ENCODE data around the gene NUDT19. TPM values are rescaled to one million over a fixed set of nuclear protein-coding genes. Genes with fewer than 3 reads are reported as not detected.
"Not testable (repeated sequence)": the region's sequence is repeated elsewhere in the genome, so short reads cannot be mapped to it uniquely, and the experiment has no call there.

The NUDT19 gene
- total RNA-seq, 3 donors from 2014 or later (not counting 1 experiment from before 2014, with no cell fraction given), result 6.4 to 9.6 (median 8.2) TPM

DNA sequence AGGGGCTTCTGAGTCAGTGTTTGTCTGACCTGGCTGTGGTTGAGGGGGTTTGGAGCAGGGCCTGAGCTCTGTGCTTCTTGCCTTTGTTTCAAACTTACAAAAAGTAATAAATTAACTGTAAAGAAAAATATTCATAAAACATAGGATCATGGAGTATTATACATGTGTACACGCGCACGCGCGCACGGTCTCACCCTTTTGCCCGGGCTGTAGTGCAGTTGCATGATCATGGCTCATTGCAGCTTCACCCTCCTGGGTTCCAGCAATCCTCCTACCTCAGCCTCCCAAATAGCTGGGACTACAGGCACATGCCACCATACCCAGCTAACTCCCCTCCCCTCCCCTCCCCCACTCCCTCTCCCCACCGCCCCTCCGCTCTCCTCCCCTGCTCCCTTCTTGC lies 51.4 kb downstream of the NUDT19 start:
- TF ChIP-seq, protein P1, sequence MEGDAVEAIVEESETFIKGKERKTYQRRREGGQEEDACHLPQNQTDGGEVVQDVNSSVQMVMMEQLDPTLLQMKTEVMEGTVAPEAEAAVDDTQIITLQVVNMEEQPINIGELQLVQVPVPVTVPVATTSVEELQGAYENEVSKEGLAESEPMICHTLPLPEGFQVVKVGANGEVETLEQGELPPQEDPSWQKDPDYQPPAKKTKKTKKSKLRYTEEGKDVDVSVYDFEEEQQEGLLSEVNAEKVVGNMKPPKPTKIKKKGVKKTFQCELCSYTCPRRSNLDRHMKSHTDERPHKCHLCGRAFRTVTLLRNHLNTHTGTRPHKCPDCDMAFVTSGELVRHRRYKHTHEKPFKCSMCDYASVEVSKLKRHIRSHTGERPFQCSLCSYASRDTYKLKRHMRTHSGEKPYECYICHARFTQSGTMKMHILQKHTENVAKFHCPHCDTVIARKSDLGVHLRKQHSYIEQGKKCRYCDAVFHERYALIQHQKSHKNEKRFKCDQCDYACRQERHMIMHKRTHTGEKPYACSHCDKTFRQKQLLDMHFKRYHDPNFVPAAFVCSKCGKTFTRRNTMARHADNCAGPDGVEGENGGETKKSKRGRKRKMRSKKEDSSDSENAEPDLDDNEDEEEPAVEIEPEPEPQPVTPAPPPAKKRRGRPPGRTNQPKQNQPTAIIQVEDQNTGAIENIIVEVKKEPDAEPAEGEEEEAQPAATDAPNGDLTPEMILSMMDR (IDR thresholded peaks at IDR 0.05), result no peak
- H3K27ac Mint-ChIP-seq, result no peak overlapping the region
- Histone ChIP-seq H3K4me3 (ENCODE audit: low read length) (no peak overlapping the region), H3K36me3 (ENCODE audit: control insufficient read depth, insufficient read depth, low read length) (no peaks in the 10 kb centered on the region), H3K9me3 (ENCODE audit: control insufficient read depth, insufficient read depth, low read length) (peaks cover 13% of the 10 kb centered on the region), H3K4me1 (ENCODE audit: control insufficient read depth, insufficient read depth, low read length) (peaks cover 16% of the 10 kb centered on the region), H3K27me3 (ENCODE audit: control insufficient read depth, insufficient read depth, low read length) (no peaks in the 10 kb centered on the region), H3K27ac (ENCODE audit: low read length) (no peak overlapping the region)
- 97% methylated on average over 9 of the region's 9 CpGs for WGBS (ENCODE audit: insufficient coverage)
- DNase-seq, result no peak
- peaks cover 0 to 2% of the 10 kb centered on the region in 2 donors for H3K4me1 Mint-ChIP-seq
- intact Hi-C loops (cut with micrococcal nuclease), result no loop called here
- no peak for ATAC-seq
- H3K36me3 Mint-ChIP-seq, result no peaks in the 10 kb centered on the region
- H3K27me3 Mint-ChIP-seq (ENCODE audit: low read depth in 2 of 2), result no peaks in the 10 kb centered on the region
- no peaks in the 10 kb centered on the region for H3K9me3 Mint-ChIP-seq
- H3K4me3 Mint-ChIP-seq, result no peak overlapping the region

DNA sequence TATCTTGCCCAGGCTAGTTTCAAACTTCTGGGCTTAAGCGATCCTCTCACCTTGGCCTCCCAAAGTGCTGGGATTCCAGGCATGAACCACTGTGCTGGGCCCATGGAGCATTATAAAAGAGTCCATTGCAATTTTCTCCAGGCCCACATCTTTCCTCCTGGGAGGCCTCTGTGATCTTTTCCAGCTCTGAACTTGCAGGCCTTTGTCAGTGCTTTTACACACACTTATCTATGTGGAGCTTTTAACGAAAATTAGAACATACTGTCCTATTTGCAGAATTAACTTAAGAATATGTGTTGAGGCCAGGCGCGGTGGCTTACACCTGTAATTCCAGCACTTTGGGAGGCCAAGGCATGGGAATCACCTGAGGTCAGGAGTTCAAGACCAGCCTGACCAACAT lies 51.8 kb downstream of the NUDT19 start:
- no peak overlapping the region for H3K27ac ChIP-seq (ENCODE audit: low read length)
- H3K27me3 ChIP-seq (ENCODE audit: control insufficient read depth, insufficient read depth, low read length), result no peaks in the 10 kb centered on the region
- H3K4me3 Mint-ChIP-seq, result no peak overlapping the region
- DNase-seq (no peak), ATAC-seq (no peak)
- H3K4me1 ChIP-seq (ENCODE audit: control insufficient read depth, insufficient read depth, low read length), result peaks cover 20% of the 10 kb centered on the region
- TF ChIP-seq, protein P1 (IDR thresholded peaks at IDR 0.05), result no peak
- H3K27ac Mint-ChIP-seq, result no peak overlapping the region
- H3K27me3 Mint-ChIP-seq (ENCODE audit: low read depth in 2 of 2), result no peaks in the 10 kb centered on the region
- no peaks in the 10 kb centered on the region for H3K36me3 Mint-ChIP-seq
- intact Hi-C loops (cut with micrococcal nuclease), result no loop called here
- H3K9me3 Mint-ChIP-seq, result no peaks in the 10 kb centered on the region
- WGBS (ENCODE audit: insufficient coverage), result 98% methylated on average over 4 of the region's 4 CpGs
- H3K9me3 ChIP-seq (ENCODE audit: control insufficient read depth, insufficient read depth, low read length), result peaks cover 13% of the 10 kb centered on the region
- H3K4me1 Mint-ChIP-seq, result peaks cover 0 to 4% of the 10 kb centered on the region in 2 donors
- H3K36me3 ChIP-seq (ENCODE audit: control insufficient read depth, insufficient read depth, low read length), result no peaks in the 10 kb centered on the region
- no peak overlapping the region for H3K4me3 ChIP-seq (ENCODE audit: low read length)

DNA sequence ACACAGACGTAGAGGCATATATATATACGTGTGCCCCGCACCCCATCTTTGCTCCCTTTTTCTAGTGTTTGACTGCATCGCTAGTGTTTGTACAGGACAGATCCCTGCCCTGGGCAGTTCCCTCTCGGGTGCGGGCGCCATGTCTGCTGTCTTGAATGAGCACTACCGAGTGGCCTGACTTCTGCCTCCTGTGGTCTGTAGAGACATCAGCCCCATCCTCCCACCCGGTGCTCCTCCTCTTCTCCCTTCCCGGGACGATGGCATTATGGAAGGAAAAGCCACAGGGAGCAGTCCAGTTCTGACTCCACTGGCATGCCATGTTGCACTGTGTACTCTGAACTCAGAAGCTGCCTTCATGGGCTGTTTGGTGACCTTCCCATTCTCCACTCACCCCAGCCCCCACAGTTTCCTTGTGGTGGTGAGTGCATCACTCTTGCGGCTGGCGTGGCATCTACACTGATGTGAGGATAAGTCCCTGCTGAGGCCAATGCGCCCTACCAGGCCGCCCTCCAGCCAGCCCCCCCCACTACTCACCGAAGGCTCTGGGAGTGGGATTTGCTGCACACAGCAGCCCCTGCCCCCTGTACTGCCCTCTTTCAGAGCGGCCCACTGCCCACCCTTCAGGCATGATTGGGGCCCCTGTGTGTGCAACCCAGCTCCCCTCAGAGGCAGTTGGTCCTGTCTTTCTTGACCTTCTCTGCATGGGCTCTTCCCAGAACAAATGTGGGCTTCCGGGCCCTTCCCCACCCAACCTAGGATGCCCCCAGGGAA lies 53.1 kb downstream of the NUDT19 start:
- Mint-ChIP-seq H3K27ac (no peak overlapping the region), H3K36me3 (no peaks in the 10 kb centered on the region), H3K27me3 (ENCODE audit: low read depth in 2 of 2) (no peaks in the 10 kb centered on the region), H3K9me3 (no peaks in the 10 kb centered on the region), H3K4me3 (no peak overlapping the region), H3K4me1 (peaks cover 0 to 4% of the 10 kb centered on the region in 2 donors)
- Histone ChIP-seq H3K4me3 (ENCODE audit: low read length) (no peak overlapping the region), H3K9me3 (ENCODE audit: control insufficient read depth, insufficient read depth, low read length) (peaks cover 13% of the 10 kb centered on the region), H3K27ac (ENCODE audit: low read length) (no peak overlapping the region), H3K4me1 (ENCODE audit: control insufficient read depth, insufficient read depth, low read length) (peaks cover 21% of the 10 kb centered on the region), H3K36me3 (ENCODE audit: control insufficient read depth, insufficient read depth, low read length) (no peaks in the 10 kb centered on the region), H3K27me3 (ENCODE audit: control insufficient read depth, insufficient read depth, low read length) (no peaks in the 10 kb centered on the region)
- intact Hi-C loops (cut with micrococcal nuclease), result no loop called here
- 97% methylated on average over 17 of the region's 18 CpGs for WGBS (ENCODE audit: insufficient coverage)
- no peak for ATAC-seq
- TF ChIP-seq, protein P1 (IDR thresholded peaks at IDR 0.05), result no peak
- no peak for DNase-seq

DNA sequence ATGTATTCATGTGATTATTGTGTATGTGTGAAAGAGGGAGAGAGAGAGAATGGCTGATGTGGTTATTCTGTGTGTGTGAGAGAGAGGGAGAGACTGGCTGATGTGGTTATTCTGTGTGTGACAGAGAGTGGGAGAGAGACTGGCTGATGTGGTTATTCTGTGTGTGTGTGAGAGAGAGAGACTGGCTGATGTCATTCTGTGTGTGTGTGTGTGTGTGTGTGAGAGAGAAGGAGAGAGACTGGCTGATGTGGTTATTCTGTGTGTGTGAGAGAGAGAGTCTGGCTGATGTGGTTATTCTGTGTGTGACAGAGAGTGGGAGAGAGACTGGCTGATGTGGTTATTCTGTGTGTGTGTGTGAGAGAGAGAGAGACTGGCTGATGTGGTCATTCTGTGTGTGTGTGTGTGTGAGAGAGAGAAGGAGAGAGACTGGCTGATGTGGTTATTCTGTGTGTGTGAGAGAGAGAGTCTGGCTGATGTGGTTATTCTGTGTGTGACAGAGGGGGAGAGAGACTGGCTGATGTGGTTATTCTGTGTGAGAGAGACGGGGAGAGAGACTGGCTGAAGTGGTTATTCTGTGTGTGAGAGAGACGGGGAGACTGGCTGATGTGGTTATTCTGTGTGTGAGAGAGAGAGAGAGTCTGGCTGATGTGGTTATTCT lies 54.1 kb downstream of the NUDT19 start:
- not testable (repeated sequence) for H3K9me3 Mint-ChIP-seq, H3K27ac Mint-ChIP-seq

DNA sequence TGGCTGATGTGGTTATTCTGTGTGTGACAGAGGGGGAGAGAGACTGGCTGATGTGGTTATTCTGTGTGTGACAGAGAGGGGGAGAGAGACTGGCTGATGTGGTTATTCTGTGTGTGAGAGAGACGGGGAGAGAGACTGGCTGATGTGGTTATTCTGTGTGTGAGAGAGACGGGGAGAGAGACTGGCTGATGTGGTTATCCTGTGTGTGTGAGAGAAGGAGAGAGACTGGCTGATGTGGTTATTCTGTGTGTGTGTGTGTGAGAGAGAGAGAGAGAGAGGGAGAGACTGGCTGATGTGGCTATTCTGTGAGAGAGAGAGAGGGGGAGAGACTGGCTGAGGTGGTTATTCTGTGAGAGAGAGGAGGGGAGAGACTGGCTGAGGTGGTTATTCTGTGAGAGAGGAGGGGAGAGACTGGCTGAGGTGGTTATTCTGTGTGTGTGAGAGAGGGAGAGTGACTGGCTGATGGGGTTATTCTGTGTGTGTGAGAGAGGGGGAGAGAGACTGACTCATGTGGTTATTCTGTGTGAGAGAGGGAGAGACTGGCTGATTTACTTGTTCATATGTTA lies 55.1 kb downstream of the NUDT19 start:
- not testable (repeated sequence) for H3K4me3 ChIP-seq (ENCODE audit: low read length); H3K36me3 ChIP-seq (ENCODE audit: control insufficient read depth, insufficient read depth, low read length); H3K4me3 Mint-ChIP-seq; H3K27me3 ChIP-seq (ENCODE audit: control insufficient read depth, insufficient read depth, low read length); H3K27me3 Mint-ChIP-seq (ENCODE audit: low read depth in 2 of 2); H3K27ac Mint-ChIP-seq; H3K9me3 Mint-ChIP-seq; H3K36me3 Mint-ChIP-seq; H3K4me1 Mint-ChIP-seq
- peak; percentile 26 to 77 for DNase-seq
- H3K9me3 ChIP-seq (ENCODE audit: control insufficient read depth, insufficient read depth, low read length), result peaks cover 13% of the 10 kb centered on the region
- peak; percentile 65 to 82 (median 77) for ATAC-seq
- H3K4me1 ChIP-seq (ENCODE audit: control insufficient read depth, insufficient read depth, low read length), result peaks cover 21% of the 10 kb centered on the region
- WGBS (ENCODE audit: insufficient coverage), result 0% methylated on average over 2 of the region's 2 CpGs
- H3K27ac ChIP-seq (ENCODE audit: low read length), result peak overlapping the region; percentile 62
- intact Hi-C loops (cut with micrococcal nuclease), result loop anchor here (2.0 kb wide), 1 partner anchor 56 kb away; the partner anchor contains the start of gene NUDT19

More for the DNA sequence above, 54.1 kb downstream of the NUDT19 start:
- not testable (repeated sequence) for H3K36me3 Mint-ChIP-seq; H3K4me3 ChIP-seq (ENCODE audit: low read length); H3K4me1 Mint-ChIP-seq; H3K36me3 ChIP-seq (ENCODE audit: control insufficient read depth, insufficient read depth, low read length); H3K27me3 ChIP-seq (ENCODE audit: control insufficient read depth, insufficient read depth, low read length); H3K4me3 Mint-ChIP-seq; H3K27me3 Mint-ChIP-seq (ENCODE audit: low read depth in 2 of 2)
- intact Hi-C loops (cut with micrococcal nuclease), result loop anchor here (2.0 kb wide), 1 partner anchor 55 kb away; the partner anchor contains the start of gene NUDT19
- peak in 2 of 3 donors; percentile 19 to 52 for ATAC-seq
- Histone ChIP-seq H3K9me3 (ENCODE audit: control insufficient read depth, insufficient read depth, low read length) (peaks cover 13% of the 10 kb centered on the region), H3K27ac (ENCODE audit: low read length) (peak overlapping the region; percentile 58), H3K4me1 (ENCODE audit: control insufficient read depth, insufficient read depth, low read length) (peaks cover 21% of the 10 kb centered on the region)
- DNase-seq, result peak; percentile 32 to 77
- WGBS (ENCODE audit: insufficient coverage), result 0% methylated on average over 2 of the region's 2 CpGs
